ENCODE data around the gene ZSCAN21. TPM values are rescaled to one million over a fixed set of nuclear protein-coding genes. Genes with fewer than 3 reads are reported as not detected.

The ZSCAN21 gene
- total and polyA plus RNA-seq, 2 donors (not counting 3 experiments of a cell fraction or from before 2014, with no cell fraction given): 7.4 to 7.7 TPM

GRCh38 chr7:100109521-100110163 lies 60.1 kb downstream of the ZSCAN21 start:
- Histone ChIP-seq H3K4me1 (ENCODE audit: control insufficient read depth, extremely low read depth, insufficient read depth, low read length) (no peaks in the 10 kb centered on the region), H4K20me1 (replicated peaks; ENCODE audit: control insufficient read depth, extremely low read depth, insufficient read depth, low read length) (no peaks in the 10 kb centered on the region), H3K36me3 (ENCODE audit: control insufficient read depth in 2 of 2, extremely low read depth in 1 of 2, insufficient read depth in 2 of 2, low read length in 2 of 2) (peaks cover 12 to 50% of the 10 kb centered on the region in 2 experiments), H3K4me3 (replicated peaks in 1 of 3; ENCODE audit: insufficient read depth in 1 of 3, low read depth in 1 of 3, low read length in 3 of 3) (no peak overlapping the region), H3K27me3 (ENCODE audit: control insufficient read depth in 2 of 2, insufficient read depth in 2 of 2, low read length in 2 of 2) (no peaks in the 10 kb centered on the region), H3K27ac (ENCODE audit: insufficient read depth, low read depth, low read length) (no peak overlapping the region), H3K9ac (replicated peaks; ENCODE audit: extremely low read depth, insufficient read depth, low read length) (no peak overlapping the region), H2AFZ (ENCODE audit: low read depth, low read length) (no peak overlapping the region), H3K9me3 (replicated peaks; ENCODE audit: control insufficient read depth, insufficient read depth, low read length) (no peaks in the 10 kb centered on the region), H3K9me1 (replicated peaks; ENCODE audit: control insufficient read depth, extremely low read depth, insufficient read depth, low read length) (no peaks in the 10 kb centered on the region), H3K4me2 (ENCODE audit: insufficient read depth, low read length) (no peak overlapping the region), H3K79me2 (ENCODE audit: control insufficient read depth, insufficient read depth, low read length) (no peaks in the 10 kb centered on the region)
- dilution Hi-C loops (cut with MboI; ENCODE audit: extremely low pct_ligation_motif_present, low sequenced_read_pairs): no loop called here
- intact Hi-C loops (cut with micrococcal nuclease): loop anchor here (10.0 kb wide), 1 partner anchor 1015 kb away; the partner anchor contains the start of gene SERPINE1
- no TSS peak for BruUV-seq (replicated peaks)
- ChIA-PET POLR2A (no interaction called here), CTCF (interaction anchor here (1.1 kb wide), 1 partner anchor 8 kb away, joined by 4 read pairs; the partner anchor contains the start of genes AP4M1 and MCM7)
- no peak for FAIRE-seq
- TF ChIP-seq CTCF (IDR thresholded peaks at IDR 0.05; ENCODE audit: extremely low read depth in 1 of 2, insufficient read depth in 1 of 2, low read depth in 1 of 2, low read length in 2 of 2): peak in 1 of 2 donors; percentile 17
- no peak for TF ChIP-seq JUN (IDR thresholded peaks at IDR 0.05; ENCODE audit: borderline replicate concordance, insufficient read depth, insufficient read length, low read depth)
- no peak for DNase-seq (ENCODE audit: low read depth, low spot score)

GRCh38 chr7:100111156-100111555 lies 61.6 kb downstream of the ZSCAN21 start:
- BruUV-seq (replicated peaks): no TSS peak

More at GRCh38 chr7:100111156-100111555, 61.6 kb downstream of the ZSCAN21 start:
- no peak overlapping the region for H3K27ac ChIP-seq (ENCODE audit: insufficient read depth, low read depth, low read length)
- H2AFZ ChIP-seq (ENCODE audit: low read depth, low read length): no peak overlapping the region
- ChIA-PET CTCF (no interaction called here), POLR2A (no interaction called here)
- peaks cover 12 to 41% of the 10 kb centered on the region in 2 experiments for H3K36me3 ChIP-seq (ENCODE audit: control insufficient read depth in 2 of 2, extremely low read depth in 1 of 2, insufficient read depth in 2 of 2, low read length in 2 of 2)
- no peak overlapping the region for H3K4me3 ChIP-seq (replicated peaks in 1 of 3; ENCODE audit: insufficient read depth in 1 of 3, low read depth in 1 of 3, low read length in 3 of 3)
- TF ChIP-seq POLR2A (IDR thresholded peaks at IDR 0.05; ENCODE audit: low read depth, low read length) (no peak), MAX (IDR thresholded peaks at IDR 0.05; ENCODE audit: insufficient read depth, insufficient read length) (no peak), FOS (IDR thresholded peaks at IDR 0.05; ENCODE audit: borderline replicate concordance, insufficient read depth, low read length) (no peak), GATA2 (IDR thresholded peaks at IDR 0.05; ENCODE audit: insufficient read depth, insufficient read length, low read depth, low read length) (no peak)
- H3K27me3 ChIP-seq (ENCODE audit: control insufficient read depth in 2 of 2, insufficient read depth in 2 of 2, low read length in 2 of 2): no peaks in the 10 kb centered on the region
- no peak overlapping the region for H3K4me2 ChIP-seq (ENCODE audit: insufficient read depth, low read length)
- no peaks in the 10 kb centered on the region for H3K4me1 ChIP-seq (ENCODE audit: control insufficient read depth, extremely low read depth, insufficient read depth, low read length)
- no peaks in the 10 kb centered on the region for H3K9me3 ChIP-seq (replicated peaks; ENCODE audit: control insufficient read depth, insufficient read depth, low read length)
- FAIRE-seq (no peak), DNase-seq (ENCODE audit: low read depth, low spot score) (no peak)
- dilution Hi-C loops (cut with MboI; ENCODE audit: extremely low pct_ligation_motif_present, low sequenced_read_pairs): no loop called here
- H3K9ac ChIP-seq (replicated peaks; ENCODE audit: extremely low read depth, insufficient read depth, low read length): no peak overlapping the region
- H3K79me2 ChIP-seq (ENCODE audit: control insufficient read depth, insufficient read depth, low read length): no peaks in the 10 kb centered on the region
- no peaks in the 10 kb centered on the region for H4K20me1 ChIP-seq (replicated peaks; ENCODE audit: control insufficient read depth, extremely low read depth, insufficient read depth, low read length)
- intact Hi-C loops (cut with micrococcal nuclease): no loop called here
- H3K9me1 ChIP-seq (replicated peaks; ENCODE audit: control insufficient read depth, extremely low read depth, insufficient read depth, low read length): no peaks in the 10 kb centered on the region
